ENCODE results near the gene PRKN. TPM values are rescaled to one million over a fixed set of nuclear protein-coding genes. Genes with fewer than 3 reads are reported as not detected.
"Not testable (repeated sequence)": the region's sequence is repeated elsewhere in the genome, so short reads cannot be mapped to it uniquely, and the experiment has no call there.

PRKN gene
- total RNA-seq, 1 experiment from 2014 or later, result 1.1 TPM

- no peak for DNase-seq (ENCODE audit: low read depth)
- in situ Hi-C loops (cut with HindIII; ENCODE audit: low pct_unique_long_range_greater_than_20kb, low sequenced_read_pairs), result no loop called here
Measured at GRCh38 chr6:161532536-161532935, 1195.0 kb downstream of the PRKN start.

- DNase-seq (ENCODE audit: low read depth), result no peak
- in situ Hi-C loops (cut with HindIII; ENCODE audit: low pct_unique_long_range_greater_than_20kb, low sequenced_read_pairs), result no loop called here
Measured at GRCh38 chr6:161526794-161527193, 1200.8 kb downstream of the PRKN start.

GRCh38 chr6:161523362-161523761 is 1204.2 kb downstream of the PRKN start:
- in situ Hi-C loops (cut with HindIII; ENCODE audit: low pct_unique_long_range_greater_than_20kb, low sequenced_read_pairs), result no loop called here
- DNase-seq (ENCODE audit: low read depth), result no peak

GRCh38 chr6:161522276-161522675 is 1205.3 kb downstream of the PRKN start:
- no peak for DNase-seq (ENCODE audit: low read depth)
- in situ Hi-C loops (cut with HindIII; ENCODE audit: low pct_unique_long_range_greater_than_20kb, low sequenced_read_pairs), result no loop called here

- DNase-seq (ENCODE audit: low read depth), result no peak
- in situ Hi-C loops (cut with HindIII; ENCODE audit: low pct_unique_long_range_greater_than_20kb, low sequenced_read_pairs), result no loop called here
Measured at GRCh38 chr6:161511447-161512095, 1216.0 kb downstream of the PRKN start.

- in situ Hi-C loops (cut with HindIII; ENCODE audit: low pct_unique_long_range_greater_than_20kb, low sequenced_read_pairs), result no loop called here
- DNase-seq (ENCODE audit: low read depth), result no peak
Measured at GRCh38 chr6:161508341-161508740, 1219.2 kb downstream of the PRKN start.

- no peak for DNase-seq (ENCODE audit: low read depth)
- in situ Hi-C loops (cut with HindIII; ENCODE audit: low pct_unique_long_range_greater_than_20kb, low sequenced_read_pairs), result no loop called here
Measured at GRCh38 chr6:161507375-161507774, 1220.2 kb downstream of the PRKN start.

GRCh38 chr6:161503570-161503969 is 1224.0 kb downstream of the PRKN start:
- no peak for DNase-seq (ENCODE audit: low read depth)
- in situ Hi-C loops (cut with HindIII; ENCODE audit: low pct_unique_long_range_greater_than_20kb, low sequenced_read_pairs), result no loop called here

GRCh38 chr6:161498881-161499280 is 1228.7 kb downstream of the PRKN start:
- no peak for DNase-seq (ENCODE audit: low read depth)
- in situ Hi-C loops (cut with HindIII; ENCODE audit: low pct_unique_long_range_greater_than_20kb, low sequenced_read_pairs), result no loop called here

- peak; percentile 68 for DNase-seq (ENCODE audit: low read depth)
- in situ Hi-C loops (cut with HindIII; ENCODE audit: low pct_unique_long_range_greater_than_20kb, low sequenced_read_pairs), result no loop called here
Measured at GRCh38 chr6:161498359-161498758, 1229.2 kb downstream of the PRKN start.

- DNase-seq (ENCODE audit: low read depth), result no peak
- in situ Hi-C loops (cut with HindIII; ENCODE audit: low pct_unique_long_range_greater_than_20kb, low sequenced_read_pairs), result no loop called here
Measured at GRCh38 chr6:161496941-161497340, 1230.6 kb downstream of the PRKN start.

- in situ Hi-C loops (cut with HindIII; ENCODE audit: low pct_unique_long_range_greater_than_20kb, low sequenced_read_pairs); DNase-seq (ENCODE audit: low read depth): not testable (repeated sequence)
Measured at GRCh38 chr6:161496271-161496670, 1231.3 kb downstream of the PRKN start.

GRCh38 chr6:161494566-161494965 is 1233.0 kb downstream of the PRKN start:
- in situ Hi-C loops (cut with HindIII; ENCODE audit: low pct_unique_long_range_greater_than_20kb, low sequenced_read_pairs), result no loop called here
- no peak for DNase-seq (ENCODE audit: low read depth)

- DNase-seq (ENCODE audit: low read depth), result no peak
- in situ Hi-C loops (cut with HindIII; ENCODE audit: low pct_unique_long_range_greater_than_20kb, low sequenced_read_pairs), result no loop called here
Measured at GRCh38 chr6:161493576-161494118, 1233.9 kb downstream of the PRKN start.

- in situ Hi-C loops (cut with HindIII; ENCODE audit: low pct_unique_long_range_greater_than_20kb, low sequenced_read_pairs), result no loop called here
- DNase-seq (ENCODE audit: low read depth), result no peak
Measured at GRCh38 chr6:161489626-161490306, 1237.8 kb downstream of the PRKN start.

- in situ Hi-C loops (cut with HindIII; ENCODE audit: low pct_unique_long_range_greater_than_20kb, low sequenced_read_pairs), result no loop called here
- peak; percentile 54 for DNase-seq (ENCODE audit: low read depth)
Measured at GRCh38 chr6:161487694-161488093, 1239.9 kb downstream of the PRKN start.

- in situ Hi-C loops (cut with HindIII; ENCODE audit: low pct_unique_long_range_greater_than_20kb, low sequenced_read_pairs), result no loop called here
- DNase-seq (ENCODE audit: low read depth), result no peak
Measured at GRCh38 chr6:161487217-161487531, 1240.4 kb downstream of the PRKN start.

- in situ Hi-C loops (cut with HindIII; ENCODE audit: low pct_unique_long_range_greater_than_20kb, low sequenced_read_pairs), result no loop called here
Measured at GRCh38 chr6:161486361-161487216, 1241.0 kb downstream of the PRKN start.

GRCh38 chr6:161482517-161482858 is 1245.1 kb downstream of the PRKN start:
- DNase-seq (ENCODE audit: low read depth), result peak; percentile 76
- in situ Hi-C loops (cut with HindIII; ENCODE audit: low pct_unique_long_range_greater_than_20kb, low sequenced_read_pairs), result no loop called here

More at GRCh38 chr6:161486361-161487216, 1241.0 kb downstream of the PRKN start:
- peak; percentile 40 for DNase-seq (ENCODE audit: low read depth)
